Measurements from ENCODE around the gene RPRD2.

The RPRD2 gene

GRCh38 chr1:150515328-150516049, 151.5 kb downstream of the RPRD2 start, which contains the start of gene FALEC:
FALEC (plus strand) TSS chr1:150515752.
- DNase-seq: peak; percentile 36

- DNase-seq: no peak
Observed at GRCh38 chr1:150516050-150516591, 152.2 kb downstream of the RPRD2 start.

- DNase-seq: no peak
Observed at GRCh38 chr1:150516616-150517015, 152.7 kb downstream of the RPRD2 start.

- no peak for DNase-seq
Observed at GRCh38 chr1:150521196-150521968, 157.4 kb downstream of the RPRD2 start.

- no peak for DNase-seq
Observed at GRCh38 chr1:150525348-150525747, 161.4 kb downstream of the RPRD2 start.
